Hepatocyte (in vitro differentiated cells): ENCODE results near the gene TEX35.

Experiments used
- CTCF ChIP-seq: fragments of 200-600 bp; sonication (generic); IDR thresholded peaks from 2 replicates; pipeline ENCODE4 v1.5.1; 2016; ENCODE audit warnings: antibody characterized with exemption, mild to moderate bottlenecking; ENCODE audit not compliant: poor library complexity
- EZH2 ChIP-seq: fragments of 200-600 bp; sonication (generic); IDR thresholded peaks from 2 replicates; pipeline ENCODE4 v1.6.1; 2016; ENCODE audit warnings: antibody characterized with exemption, mild to moderate bottlenecking, borderline replicate concordance
- EZH2phosphoT487 ChIP-seq: fragments of 200-600 bp; sonication (generic); IDR thresholded peaks from one replicate; pipeline ENCODE4 v1.6.1; 2018; ENCODE audit warnings: antibody characterized with exemption, mild to moderate bottlenecking, low read depth, moderate library complexity; ENCODE audit not compliant: unreplicated experiment, severe bottlenecking

GRCh38 chr1:178566187-178566586 is 53.3 kb downstream of the TEX35 start:
- no peak for TF ChIP-seq CTCF
- TF ChIP-seq EZH2: no peak
- no peak for TF ChIP-seq EZH2phosphoT487
